HG02678 (cell line): ENCODE data around the gene RASEF.

Experiments
- ATAC-seq: cut with Tn5 transposase; IDR thresholded peaks from one replicate; pipeline ENCODE4 v1.9.1; 2021; ENCODE audit warnings: mild to moderate bottlenecking, moderate library complexity; ENCODE audit not compliant: unreplicated experiment

RASEF gene

DNA sequence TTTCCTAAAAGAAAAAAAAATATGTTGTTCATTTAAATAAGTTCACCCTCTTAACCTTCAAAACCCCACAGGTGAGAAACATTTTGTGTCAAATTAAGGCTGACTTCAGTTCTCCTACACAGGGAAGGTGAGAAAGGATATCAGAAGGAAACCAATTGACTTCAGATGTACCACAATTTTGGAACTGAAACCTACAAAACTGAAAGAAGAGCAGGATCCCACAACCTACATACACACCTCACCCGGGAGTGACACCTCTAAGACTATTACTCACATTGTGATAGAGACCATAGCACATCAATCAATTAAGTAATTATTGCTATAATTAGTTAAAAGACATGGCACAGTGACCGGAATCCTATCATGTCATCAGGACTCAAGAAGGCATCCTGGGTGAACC is 47.0 kb downstream of the RASEF start:
- no peak for ATAC-seq

- no peak for ATAC-seq
Observed at GRCh38 chr9:83013867-83014605, 48.9 kb downstream of the RASEF start.

GRCh38 chr9:83012922-83013838 is 49.8 kb downstream of the RASEF start:
- no peak for ATAC-seq

GRCh38 chr9:83012168-83012921 is 50.6 kb downstream of the RASEF start:
- no peak for ATAC-seq

- ATAC-seq = no peak
Observed at GRCh38 chr9:83011611-83012010, 51.3 kb downstream of the RASEF start.

- no peak for ATAC-seq
Observed at GRCh38 chr9:83007521-83008300, 55.2 kb downstream of the RASEF start.

DNA sequence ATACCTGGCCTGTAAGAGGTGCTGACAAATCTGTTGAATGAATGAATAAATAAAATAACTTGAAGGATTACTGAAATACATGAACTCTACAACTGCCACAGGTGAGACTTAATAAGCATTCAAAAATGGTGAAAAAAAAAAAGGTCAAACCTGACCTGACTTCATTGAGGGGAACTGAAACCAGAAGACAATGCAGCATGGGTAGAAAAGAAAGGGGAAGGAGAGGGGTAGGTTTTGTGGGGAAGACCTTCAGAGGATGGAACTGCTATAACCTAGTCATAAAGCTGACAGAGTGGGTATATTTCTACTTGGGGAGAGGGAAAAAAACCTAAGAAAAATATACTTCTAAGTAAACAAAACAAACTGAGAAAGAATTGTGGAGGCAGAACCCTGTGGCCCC is 56.6 kb downstream of the RASEF start:
- ATAC-seq = no peak

GRCh38 chr9:83005963-83006362 is 57.0 kb downstream of the RASEF start:
- ATAC-seq = no peak

DNA sequence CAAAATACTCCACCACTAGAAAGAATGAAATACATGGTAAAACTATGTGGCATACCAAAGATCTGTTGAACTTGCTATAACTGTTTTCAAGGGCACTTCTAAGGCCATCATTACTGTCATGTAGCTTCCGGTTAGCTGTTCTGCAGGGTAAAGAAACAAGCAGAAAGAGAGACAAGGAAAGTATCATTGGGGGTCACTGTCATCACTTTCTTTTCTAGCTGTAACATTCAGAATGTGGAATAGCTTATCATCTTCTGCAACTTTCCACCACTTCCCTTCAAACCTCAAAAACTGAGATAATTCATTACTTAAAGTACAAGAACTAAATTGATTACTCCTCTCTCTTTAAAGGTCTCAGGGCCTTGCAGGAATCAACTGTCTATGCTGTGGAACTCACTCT is 57.6 kb downstream of the RASEF start:
- no peak for ATAC-seq

GRCh38 chr9:83002329-83002728 is 60.6 kb downstream of the RASEF start:
- no peak for ATAC-seq

- no peak for ATAC-seq
Observed at GRCh38 chr9:83000765-83001164, 62.2 kb downstream of the RASEF start.

DNA sequence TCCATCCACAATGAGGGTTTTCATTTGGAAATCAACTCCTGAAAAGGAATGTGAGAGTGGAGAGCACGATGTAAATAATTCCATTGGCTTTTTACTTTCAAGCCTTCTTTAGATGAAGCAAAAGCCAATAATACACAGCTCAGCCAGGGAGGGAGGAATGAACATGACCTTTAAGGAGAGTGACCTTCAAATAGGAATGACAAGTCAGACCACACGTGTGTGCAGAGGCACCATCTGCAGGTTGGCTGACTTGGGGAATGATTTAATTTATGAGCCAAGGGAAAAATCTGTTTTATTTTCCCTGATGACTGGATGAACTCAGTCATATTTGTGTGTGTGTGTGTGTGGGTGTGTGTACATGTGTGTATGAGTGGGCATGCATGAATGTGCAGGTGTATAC is 64.5 kb downstream of the RASEF start:
- ATAC-seq = no peak

DNA sequence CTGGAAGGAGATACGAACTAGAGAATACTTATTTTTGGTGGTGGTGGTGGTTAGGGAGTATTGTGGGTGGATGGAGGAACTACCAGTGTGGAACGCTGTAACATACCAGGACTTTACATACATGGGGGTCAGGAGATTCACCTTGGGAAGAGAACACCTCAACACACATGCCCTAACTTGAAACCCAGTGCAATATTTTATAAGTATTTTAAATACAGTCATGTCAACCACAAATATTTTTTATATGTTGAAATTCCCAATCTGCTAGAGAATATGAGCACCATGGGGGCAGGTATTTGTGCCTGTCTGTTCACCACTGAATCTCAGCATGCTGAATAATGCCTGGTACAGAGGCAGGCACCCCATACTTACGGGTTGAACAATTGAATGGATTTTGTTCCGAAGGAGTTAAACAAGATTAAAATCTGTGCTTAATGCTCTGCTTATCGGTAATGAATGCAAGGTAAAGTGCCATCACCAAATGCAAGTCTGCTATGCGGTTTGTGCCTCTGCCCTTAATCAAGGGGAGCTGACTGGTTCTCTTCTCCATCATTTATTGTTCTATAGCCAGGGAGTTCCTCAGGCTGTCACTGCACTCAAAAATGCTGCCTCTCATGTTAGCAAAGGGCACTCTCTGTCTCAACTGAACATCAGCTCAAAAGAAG is 65.3 kb downstream of the RASEF start:
- no peak for ATAC-seq

GRCh38 chr9:82996941-82997340 is 66.0 kb downstream of the RASEF start:
- ATAC-seq = no peak

GRCh38 chr9:82993856-82994605 is 68.9 kb downstream of the RASEF start:
- ATAC-seq = no peak

DNA sequence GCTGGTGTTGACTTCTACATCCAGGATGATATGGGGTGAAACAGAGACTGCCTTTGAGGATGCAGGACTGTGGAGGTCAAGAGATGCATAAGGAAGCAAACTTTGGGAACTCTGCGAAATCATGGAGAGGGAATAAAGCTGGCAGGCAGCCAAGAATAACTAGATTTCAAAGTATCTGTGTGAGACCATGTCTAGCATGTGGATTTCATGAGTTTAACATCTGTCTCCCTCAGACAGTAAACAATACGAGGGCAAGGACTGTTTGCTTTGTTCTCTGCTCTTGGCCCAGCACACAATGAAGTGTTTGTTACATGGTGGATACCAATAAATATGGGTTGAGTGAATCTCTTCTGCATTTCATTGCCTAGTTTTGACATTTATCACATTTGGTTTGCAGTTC is 71.3 kb downstream of the RASEF start:
- no peak for ATAC-seq

- no peak for ATAC-seq
Observed at GRCh38 chr9:82989929-82990328, 73.0 kb downstream of the RASEF start.

DNA sequence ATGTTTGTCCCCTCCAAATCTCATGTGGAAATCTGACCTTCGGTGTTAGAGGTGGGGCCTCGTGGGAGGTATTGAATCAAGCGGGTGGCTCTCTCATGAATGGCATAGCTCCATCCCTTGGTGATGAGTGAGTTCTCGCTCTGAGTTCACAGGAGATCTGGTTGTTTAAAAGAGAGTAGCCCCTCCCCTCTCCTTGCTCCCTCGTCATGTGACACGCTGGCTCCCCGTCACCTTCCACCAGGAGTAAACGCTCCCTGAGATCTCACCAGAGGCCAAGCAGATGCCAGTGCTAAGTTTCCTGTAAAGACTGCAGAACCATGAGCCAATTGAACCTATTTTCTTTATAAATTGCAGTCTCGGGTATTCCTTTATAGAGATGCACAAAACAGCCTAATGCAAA is 74.5 kb downstream of the RASEF start:
- ATAC-seq = no peak

- ATAC-seq = no peak
Observed at GRCh38 chr9:82987370-82988189, 75.4 kb downstream of the RASEF start.
